ENCODE results near the gene FRY. TPM values are rescaled to one million over a fixed set of nuclear protein-coding genes. Genes with fewer than 3 reads are reported as not detected.

The FRY gene
- polyA plus RNA-seq, 1 experiment: 51.4 TPM

DNA sequence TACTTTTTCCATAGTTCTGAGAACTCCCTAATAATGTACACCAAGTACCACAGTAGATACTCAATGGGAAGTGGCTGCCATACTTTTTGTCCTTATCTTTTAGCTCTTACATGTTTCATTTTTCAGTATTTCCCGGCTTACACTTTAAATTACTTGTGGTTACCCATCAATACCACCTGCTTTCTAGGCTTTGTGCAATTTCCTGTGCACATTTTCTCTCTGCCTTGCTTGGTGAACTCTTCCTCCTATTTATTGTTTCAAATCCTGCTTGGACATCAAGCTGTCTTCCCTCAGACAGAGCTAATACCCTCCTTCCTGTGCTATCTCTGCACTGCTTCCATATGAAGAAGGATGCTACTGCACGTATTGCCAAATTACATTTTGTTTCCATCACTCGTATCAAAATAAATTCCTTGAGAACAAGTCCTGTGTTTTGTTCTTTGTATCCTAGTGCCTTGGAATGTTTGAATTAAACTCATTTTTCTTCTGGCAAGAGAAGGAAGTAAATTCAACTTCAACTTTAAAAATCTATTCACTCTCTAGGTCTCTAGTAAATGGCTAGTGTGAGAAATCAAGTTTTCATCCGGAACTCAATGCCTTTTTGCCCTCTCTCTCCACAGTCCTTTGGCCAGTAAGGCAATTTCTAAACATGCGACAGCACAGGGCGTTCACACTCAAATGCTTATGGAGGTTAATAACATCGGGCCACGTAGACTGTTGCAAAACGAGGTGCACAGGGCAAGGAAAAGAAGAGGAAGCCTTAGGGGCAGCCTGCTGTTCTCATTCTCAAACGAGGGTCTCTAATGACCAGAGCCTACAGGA lies 277.9 kb downstream of the FRY start:
- DNase-seq (ENCODE audit: low read depth): no peak
- ChIA-PET POLR2A (no interaction called here), CTCF (interaction anchor here (1.0 kb wide), 1 partner anchor 400 kb away, joined by 4 read pairs; no protein-coding TSS in a partner anchor)
- no peaks in the 10 kb centered on the region for H3K36me3 ChIP-seq (ENCODE audit: control insufficient read depth, insufficient read depth, low read length)
- H3K27me3 ChIP-seq (ENCODE audit: control insufficient read depth, insufficient read depth, low read length): no peaks in the 10 kb centered on the region
- TF ChIP-seq, protein P1, sequence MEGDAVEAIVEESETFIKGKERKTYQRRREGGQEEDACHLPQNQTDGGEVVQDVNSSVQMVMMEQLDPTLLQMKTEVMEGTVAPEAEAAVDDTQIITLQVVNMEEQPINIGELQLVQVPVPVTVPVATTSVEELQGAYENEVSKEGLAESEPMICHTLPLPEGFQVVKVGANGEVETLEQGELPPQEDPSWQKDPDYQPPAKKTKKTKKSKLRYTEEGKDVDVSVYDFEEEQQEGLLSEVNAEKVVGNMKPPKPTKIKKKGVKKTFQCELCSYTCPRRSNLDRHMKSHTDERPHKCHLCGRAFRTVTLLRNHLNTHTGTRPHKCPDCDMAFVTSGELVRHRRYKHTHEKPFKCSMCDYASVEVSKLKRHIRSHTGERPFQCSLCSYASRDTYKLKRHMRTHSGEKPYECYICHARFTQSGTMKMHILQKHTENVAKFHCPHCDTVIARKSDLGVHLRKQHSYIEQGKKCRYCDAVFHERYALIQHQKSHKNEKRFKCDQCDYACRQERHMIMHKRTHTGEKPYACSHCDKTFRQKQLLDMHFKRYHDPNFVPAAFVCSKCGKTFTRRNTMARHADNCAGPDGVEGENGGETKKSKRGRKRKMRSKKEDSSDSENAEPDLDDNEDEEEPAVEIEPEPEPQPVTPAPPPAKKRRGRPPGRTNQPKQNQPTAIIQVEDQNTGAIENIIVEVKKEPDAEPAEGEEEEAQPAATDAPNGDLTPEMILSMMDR (IDR thresholded peaks at IDR 0.05; ENCODE audit: insufficient read depth, low read depth, low read length): no peak
- no peak overlapping the region for H3K4me3 ChIP-seq (ENCODE audit: low read depth, low read length)

DNA sequence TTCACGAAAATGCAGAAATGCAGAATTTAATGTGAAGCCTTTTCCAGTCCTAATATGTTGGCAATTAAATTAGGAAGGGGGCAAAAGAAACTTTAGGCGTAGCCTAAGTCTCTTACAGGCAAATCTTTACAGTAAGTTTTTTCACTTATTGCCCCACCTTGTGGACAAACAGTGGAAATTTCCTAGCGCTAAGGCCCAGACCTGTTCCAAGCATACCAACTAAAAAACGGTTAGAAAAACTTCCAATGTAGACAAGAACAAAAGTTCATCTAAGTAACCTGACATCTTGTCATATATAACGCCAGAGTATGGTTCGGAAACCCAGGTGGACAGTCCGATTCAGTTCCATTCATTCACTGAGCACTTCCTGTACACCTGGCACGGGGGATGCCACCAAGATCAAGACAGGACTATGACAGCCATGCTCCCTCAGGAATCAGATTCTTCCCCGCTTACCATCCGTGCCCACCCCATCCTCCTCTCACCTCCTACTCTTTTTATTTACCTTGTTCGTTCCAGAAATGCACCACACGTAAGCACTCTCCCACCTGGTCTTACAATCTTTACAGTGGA lies 278.6 kb downstream of the FRY start:
- CTCF ChIA-PET: interaction anchor here (1.1 to 1.6 kb wide), 2 partner anchors 27 to 63 kb away, joined by 3 read pairs; no protein-coding TSS in a partner anchor
- DNase-seq (ENCODE audit: low read depth): no peak
- TF ChIP-seq, protein P1 (IDR thresholded peaks at IDR 0.05; ENCODE audit: insufficient read depth, low read depth, low read length): peak; percentile 64
- Histone ChIP-seq H3K36me3 (ENCODE audit: control insufficient read depth, insufficient read depth, low read length) (no peaks in the 10 kb centered on the region), H3K27me3 (ENCODE audit: control insufficient read depth, insufficient read depth, low read length) (no peaks in the 10 kb centered on the region), H3K4me3 (ENCODE audit: low read depth, low read length) (no peak overlapping the region)
- POLR2A ChIA-PET: no interaction called here

GRCh38 chr13:32311188-32311897 lies 279.8 kb downstream of the FRY start:
- DNase-seq (ENCODE audit: low read depth): no peak
- ChIA-PET CTCF (interaction anchor here (0.8 to 2.2 kb wide), 6 partner anchors 28 to 406 kb away, joined by 3 to 9 read pairs (median 3); no protein-coding TSS in a partner anchor), POLR2A (no interaction called here)
- TF ChIP-seq, protein P1 (IDR thresholded peaks at IDR 0.05; ENCODE audit: insufficient read depth, low read depth, low read length): no peak
- H3K27me3 ChIP-seq (ENCODE audit: control insufficient read depth, insufficient read depth, low read length): no peaks in the 10 kb centered on the region
- H3K36me3 ChIP-seq (ENCODE audit: control insufficient read depth, insufficient read depth, low read length): no peaks in the 10 kb centered on the region
- no peak overlapping the region for H3K4me3 ChIP-seq (ENCODE audit: low read depth, low read length)

DNA sequence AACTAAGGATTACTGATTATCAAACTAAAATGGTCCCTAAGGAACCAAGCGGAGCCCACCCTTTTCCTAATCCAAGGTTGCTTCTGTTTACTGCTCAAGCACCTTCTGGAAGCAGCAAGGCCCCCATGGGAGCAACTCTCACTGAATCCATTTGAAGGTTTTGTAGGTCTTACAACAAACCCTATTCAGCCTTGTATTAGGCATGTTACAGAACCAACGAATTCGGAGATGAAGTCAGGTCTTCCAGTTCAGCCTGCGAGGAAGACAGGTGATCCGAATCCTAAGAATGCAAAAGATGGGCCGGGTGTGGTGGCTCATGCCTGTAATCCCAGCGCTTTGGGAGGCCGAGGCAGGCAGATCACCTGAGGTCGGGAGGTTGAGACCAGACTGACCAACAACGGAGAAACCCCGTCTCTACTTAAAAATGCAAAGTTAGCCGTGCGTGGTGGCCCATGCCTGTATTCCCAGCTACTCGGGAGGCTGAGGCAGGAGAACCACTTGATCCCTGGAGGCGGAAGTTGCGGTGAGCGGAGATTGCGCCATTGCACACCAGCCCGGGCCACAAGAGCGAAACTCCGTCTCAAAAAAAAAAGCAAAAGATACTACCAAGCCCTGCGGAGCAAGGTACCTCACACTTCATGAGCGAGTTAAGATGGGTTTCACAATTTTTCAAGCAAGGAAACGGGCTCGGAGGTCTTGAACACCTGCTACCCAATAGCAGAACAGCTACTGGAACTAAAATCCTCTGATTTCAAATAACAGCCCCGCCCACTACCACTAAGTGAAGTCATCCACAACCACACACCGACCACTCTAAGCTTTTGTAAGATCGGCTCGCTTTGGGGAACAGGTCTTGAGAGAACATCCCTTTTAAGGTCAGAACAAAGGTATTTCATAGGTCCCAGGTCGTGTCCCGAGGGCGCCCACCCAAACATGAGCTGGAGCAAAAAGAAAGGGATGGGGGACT lies 283.0 kb downstream of the FRY start:
- TF ChIP-seq, protein P1 (IDR thresholded peaks at IDR 0.05; ENCODE audit: insufficient read depth, low read depth, low read length): no peak
- no peak for DNase-seq (ENCODE audit: low read depth)
- CTCF ChIA-PET: interaction anchor here (0.5 to 3.9 kb wide), 8 partner anchors 150 to 405 kb away, joined by 3 to 18 read pairs (median 4); partner anchors contain the start of gene N4BP2L2
- Histone ChIP-seq H3K27me3 (ENCODE audit: control insufficient read depth, insufficient read depth, low read length) (no peaks in the 10 kb centered on the region), H3K36me3 (ENCODE audit: control insufficient read depth, insufficient read depth, low read length) (no peaks in the 10 kb centered on the region), H3K4me3 (ENCODE audit: low read depth, low read length) (peak overlapping the region; percentile 60)
- POLR2A ChIA-PET: interaction anchor here (0.5 kb wide), 1 partner anchor 223 kb away, joined by 3 read pairs; no protein-coding TSS in a partner anchor

Measured in BJ (cell line).